ENCODE results near the gene PI4K2A. TPM values are rescaled to one million over a fixed set of nuclear protein-coding genes. Genes with fewer than 3 reads are reported as not detected.

The PI4K2A gene
- polyA plus RNA-seq (ENCODE audit: insufficient read length), result 10.2 TPM

DNA sequence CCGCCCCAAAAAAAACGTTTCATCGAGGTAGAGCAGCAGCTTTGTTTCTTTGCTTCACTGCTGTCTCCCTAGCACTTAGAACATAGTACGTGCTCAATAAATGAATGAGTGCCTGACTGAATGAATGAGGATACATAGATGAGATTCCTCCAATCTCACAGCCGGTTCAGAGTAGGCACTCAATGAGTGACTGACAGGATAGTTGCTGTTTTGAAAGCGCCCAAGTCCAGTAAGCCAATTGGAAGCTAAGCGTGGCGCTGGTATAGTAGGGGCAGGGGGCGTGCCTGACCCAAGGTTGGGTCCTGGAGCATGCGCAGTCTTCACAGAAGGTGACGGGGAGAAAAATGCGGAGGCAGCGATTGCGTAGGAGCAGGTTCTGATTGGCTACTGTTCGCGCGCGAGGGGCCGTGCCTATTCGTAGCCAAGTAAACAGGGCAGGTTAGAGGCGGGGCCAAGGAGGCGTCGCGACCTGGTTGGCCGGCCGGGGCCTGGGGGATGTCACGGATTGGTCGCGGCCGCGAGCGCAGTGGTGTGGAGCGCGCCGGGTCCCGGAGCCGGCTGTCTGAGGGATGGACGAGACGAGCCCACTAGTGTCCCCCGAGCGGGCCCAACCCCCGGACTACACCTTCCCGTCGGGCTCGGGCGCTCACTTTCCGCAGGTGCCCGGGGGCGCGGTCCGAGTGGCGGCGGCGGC, at the start of gene PI4K2A:
Gene PI4K2A, plus strand, starts transcription at position 498 of the 694 bp plus-strand sequence. Its CDS starts 72 bp downstream, at position 570.
- DNase-seq, result peak; percentile 97

DNA sequence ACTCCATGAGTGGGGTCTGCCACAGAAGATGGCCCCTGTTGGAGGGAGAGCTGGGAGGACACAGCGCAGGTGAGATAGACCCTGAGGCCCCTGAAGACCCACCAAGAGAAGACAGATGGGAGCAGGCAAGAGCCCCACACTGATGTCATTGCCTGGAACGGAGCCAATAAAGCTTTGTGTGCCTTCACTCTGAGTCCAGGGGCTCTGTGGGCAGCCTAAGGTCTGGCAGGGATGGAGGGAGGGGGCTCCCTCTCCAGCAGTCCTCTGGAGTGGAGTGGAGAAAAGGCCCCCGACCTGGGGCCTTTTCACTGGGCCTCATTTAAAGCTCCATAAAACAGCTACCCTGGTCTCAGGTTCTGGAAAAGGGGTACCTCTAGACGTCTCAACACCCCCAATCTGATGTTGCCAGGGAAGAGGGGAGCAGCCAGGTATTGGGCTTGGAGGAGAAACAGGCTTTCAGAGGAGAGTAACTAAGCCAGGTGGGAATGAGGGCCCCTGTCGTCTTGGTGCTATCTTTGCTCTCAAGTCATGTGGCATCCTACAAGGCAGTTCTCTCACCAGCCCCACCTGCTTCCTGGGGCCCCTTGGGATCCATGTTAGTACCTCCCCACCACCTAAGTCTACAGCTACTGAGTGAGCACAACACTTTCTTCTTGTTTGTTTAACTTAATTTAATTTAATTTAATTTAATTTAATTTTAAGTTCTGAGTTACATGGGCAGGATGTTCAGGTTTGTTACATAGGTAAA, 49.5 kb upstream of the PI4K2A start:
- DNase-seq, result no peak

DNA sequence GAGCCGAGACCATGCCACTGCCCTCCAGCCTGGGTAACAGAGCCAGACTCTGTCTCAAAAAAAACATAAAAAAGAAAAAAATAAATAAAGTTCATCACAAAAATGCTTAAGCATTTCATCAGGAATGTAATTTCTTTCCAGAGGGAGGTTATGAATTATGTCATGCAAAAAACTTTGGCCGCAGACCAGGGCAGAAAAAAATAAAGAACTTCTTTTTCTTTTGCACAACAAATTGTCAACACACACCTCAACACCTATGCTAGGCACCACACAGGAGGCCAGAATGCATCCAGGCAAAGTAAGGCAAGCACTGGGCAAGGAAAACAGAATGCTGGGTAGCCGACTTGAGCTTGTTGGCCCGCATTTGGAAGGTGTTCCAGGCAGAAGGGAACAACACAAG, 47.0 kb upstream of the PI4K2A start:
- no peak for DNase-seq

DNA sequence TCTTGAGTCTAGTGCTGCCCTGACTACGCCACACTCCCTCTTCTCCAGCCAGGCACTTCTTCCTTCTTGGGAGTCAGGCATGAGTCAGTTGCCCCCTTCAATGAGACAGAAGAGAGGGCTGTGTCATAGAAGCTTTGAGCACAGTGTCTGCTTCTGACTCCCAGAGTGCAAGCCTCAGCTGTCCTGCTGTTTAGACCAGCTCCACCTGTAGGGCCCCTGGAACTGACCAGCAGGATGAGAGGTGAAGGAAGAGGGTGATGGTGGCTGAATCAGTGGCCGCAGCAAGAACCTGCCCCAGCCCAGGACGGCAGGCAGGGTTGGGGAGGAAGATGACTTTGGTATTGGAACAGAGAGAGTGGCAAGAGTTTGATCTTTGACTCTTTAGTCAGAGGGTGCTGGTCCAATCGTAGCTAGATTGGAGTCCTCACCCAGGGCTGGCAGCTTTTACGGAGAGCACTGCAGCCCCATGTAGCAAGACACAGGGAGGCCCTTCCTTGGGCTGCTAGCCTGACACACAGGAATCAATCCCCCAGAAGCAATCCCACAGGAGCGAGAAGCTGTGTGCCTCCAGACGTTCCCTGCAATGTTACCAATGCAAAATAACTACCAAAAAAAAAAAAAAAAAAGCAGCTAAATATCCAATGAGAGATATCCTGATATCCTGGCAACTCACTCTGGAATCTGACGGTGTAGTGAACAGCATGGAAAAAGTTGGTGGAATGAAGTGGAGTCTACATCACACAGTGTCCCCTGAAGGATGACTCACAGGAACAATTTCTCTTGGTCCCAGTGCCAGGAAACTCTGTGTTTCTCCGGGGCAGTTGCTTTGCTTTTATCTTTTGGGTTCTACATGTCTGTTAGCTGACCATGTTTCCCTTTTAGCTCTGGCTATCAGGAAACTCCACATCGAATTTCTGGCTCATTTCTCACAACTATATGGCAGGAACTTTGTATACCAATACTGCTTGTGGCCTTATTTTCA, 44.1 kb upstream of the PI4K2A start:
- DNase-seq, result peak; percentile 73

DNA sequence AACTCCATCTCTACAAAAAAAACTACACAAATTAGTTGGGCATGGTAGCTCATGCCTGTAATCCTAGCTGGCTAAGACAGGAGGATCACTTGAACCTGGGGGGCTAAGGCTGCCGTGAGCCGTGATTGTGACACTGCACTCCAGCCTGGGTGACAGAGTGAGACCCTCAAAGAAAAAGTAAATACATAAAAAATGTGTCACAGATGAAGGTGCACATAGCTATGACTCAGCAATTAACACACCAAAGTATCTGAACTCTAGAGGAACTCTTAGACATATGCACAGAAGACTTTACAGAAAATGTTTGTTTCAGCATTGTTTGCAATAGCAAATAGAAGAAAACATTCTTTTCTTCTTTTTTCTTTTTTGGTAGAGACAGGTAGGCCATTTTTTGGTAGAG, 42.7 kb upstream of the PI4K2A start:
- no peak for DNase-seq

DNA sequence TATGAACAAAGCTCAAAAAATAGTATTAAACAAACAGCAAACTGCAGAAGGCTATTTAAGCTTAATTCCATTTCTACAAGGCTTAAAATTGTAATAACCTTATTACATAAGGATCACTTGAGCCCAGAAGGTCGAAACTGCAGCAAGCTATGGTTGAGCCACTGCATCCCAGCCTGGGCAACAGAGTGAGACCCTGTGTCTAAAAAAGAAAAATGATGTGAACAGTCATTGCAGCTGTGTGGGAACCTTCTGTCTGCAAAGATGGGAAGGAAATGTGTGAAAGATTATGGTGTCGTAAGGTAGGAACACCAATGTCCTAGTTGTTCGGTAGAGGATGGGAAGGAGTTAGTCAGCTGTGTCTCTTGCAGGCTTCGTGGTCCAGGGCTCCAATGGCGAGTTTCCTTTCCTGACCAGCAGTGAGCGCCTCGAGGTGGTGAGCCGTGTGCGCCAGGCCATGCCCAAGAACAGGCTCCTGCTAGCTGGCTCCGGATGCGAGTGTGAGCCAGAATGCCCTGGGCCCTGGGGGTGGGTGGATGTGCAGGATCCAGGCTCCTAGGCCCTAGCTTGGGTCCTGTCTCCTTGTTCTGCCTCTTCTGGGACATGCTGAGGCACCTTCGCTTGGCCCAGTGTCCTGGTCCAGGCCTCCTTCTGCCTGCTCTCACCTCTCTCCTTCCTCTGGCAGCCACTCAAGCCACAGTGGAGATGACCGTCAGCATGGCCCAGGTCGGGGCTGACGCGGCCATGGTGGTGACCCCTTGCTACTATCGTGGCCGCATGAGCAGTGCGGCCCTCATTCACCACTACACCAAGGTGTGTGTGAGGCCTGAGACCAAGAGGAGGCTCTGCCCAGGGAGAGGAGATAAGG, 41.8 kb upstream of the PI4K2A start:
- DNase-seq, result no peak

DNA sequence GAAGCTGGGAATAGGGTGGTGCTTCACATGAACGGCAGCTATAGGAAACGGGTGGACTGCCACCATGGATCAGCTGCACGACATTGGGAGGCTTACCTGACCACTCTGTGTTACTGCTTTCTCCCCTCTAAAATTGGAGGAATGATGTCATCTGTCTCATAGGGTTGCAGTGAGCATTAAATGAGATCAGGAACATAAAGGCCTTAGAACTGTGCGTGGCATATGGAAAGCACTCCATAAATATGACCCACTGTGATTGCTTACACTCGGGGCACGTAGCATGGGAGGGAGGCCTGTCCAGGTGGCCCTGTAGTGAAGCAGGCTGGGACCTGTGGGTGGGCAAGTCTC, 41.2 kb upstream of the PI4K2A start:
- no peak for DNase-seq

- no peak for DNase-seq
Measured at GRCh38 chr10:97600616-97601015, 39.9 kb upstream of the PI4K2A start.

DNA sequence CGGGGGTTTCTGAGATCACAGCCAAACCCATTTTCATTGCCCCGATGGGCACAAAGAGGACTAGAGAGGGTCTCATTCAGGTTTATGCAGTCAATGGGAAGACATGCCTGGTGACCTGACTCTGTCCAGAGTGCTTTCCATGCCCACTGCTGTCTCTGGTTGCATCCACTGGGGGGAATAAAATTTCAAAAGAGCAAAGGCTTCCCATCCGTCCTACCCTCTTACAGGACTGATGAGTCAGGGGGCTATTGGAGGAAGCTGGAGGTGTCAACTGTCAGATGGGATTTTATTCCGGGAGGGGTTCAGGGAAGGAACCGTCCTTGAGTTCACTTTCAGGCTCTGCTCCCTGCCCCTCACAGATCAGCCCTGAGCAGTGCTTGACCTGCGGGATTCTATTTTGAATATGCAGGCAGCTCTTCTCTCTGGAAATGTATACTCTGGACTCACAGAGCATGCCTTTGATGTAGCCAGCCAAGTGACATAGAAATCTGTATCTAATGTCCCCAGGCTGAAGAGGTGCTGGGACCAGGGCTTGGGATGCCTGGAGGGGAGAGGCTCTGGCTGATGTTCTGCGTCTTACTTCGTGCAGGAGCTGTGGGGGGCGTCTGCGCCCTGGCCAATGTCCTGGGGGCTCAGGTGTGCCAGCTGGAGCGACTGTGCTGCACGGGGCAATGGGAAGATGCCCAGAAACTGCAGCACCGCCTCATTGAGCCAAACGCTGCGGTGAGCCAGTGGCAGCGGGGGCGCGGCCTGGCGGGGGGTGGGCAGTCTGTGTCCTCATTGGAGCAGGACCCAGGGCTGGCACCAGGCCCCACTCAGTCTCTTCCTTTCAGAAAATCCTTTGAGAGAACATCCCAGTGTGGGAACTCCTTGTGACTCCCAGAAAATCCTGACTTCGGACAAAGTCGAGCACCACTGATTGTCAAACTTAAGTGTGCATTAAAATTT, 38.9 kb upstream of the PI4K2A start:
- peak; percentile 20 for DNase-seq

GRCh38 chr10:97607095-97607636, 33.3 kb upstream of the PI4K2A start:
- DNase-seq, result no peak

DNA sequence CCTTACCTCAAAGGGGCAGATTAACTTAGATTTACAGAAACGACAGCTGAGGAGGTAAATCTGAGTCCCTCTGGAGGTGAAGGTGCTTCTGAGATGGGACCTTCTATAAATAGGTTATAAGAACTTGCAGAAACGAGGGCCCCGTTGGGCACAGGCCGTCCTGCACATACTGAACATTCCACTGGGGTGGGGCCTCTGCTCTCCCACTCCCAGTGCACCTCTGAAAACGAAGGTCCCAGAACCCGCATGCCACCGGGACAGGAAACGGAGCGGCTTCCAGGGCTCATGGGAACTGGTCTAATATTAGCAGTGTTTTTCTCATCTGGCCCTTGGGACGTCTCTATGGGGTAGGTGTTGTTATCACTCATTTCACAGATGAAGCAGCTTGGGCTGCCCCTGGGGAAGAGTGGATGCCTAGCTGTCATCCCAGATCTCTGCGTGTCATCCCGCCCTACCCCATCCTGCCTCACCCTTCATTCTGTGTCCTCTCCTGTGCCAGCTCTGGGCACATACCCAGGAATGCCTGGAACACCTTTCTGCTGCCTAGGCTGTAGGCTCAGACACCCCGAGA, 31.4 kb upstream of the PI4K2A start:
- DNase-seq, result no peak

GRCh38 chr10:97611473-97611872, 29.0 kb upstream of the PI4K2A start:
- DNase-seq, result no peak

- peak; percentile 42 for DNase-seq
Measured at GRCh38 chr10:97612386-97612785, 28.1 kb upstream of the PI4K2A start.

DNA sequence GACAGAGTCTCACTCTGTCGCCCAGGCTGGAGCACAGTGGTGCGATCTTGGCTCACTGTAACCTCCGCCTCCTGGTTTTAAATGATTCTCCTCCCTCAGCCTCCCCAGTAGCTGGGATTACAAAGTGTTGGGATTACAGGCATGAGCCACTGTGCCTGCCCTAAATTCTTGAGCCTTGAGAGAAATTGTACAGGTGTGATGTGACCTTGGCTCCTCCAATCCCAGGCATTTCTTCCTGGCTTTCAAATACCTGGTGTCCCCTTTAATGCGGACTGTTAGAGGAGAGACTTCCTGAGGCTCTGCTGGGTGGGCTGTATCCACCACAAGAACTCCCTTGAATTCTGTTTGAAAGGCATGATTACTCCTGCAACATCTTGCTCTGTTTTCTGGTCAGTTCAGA, 22.2 kb upstream of the PI4K2A start:
- no peak for DNase-seq

GRCh38 chr10:97618733-97619132, 21.7 kb upstream of the PI4K2A start:
- DNase-seq, result no peak

- no peak for DNase-seq
Measured at GRCh38 chr10:97623277-97623676, 17.2 kb upstream of the PI4K2A start.

- no peak for DNase-seq
Measured at GRCh38 chr10:97627731-97628130, 12.7 kb upstream of the PI4K2A start.

DNA sequence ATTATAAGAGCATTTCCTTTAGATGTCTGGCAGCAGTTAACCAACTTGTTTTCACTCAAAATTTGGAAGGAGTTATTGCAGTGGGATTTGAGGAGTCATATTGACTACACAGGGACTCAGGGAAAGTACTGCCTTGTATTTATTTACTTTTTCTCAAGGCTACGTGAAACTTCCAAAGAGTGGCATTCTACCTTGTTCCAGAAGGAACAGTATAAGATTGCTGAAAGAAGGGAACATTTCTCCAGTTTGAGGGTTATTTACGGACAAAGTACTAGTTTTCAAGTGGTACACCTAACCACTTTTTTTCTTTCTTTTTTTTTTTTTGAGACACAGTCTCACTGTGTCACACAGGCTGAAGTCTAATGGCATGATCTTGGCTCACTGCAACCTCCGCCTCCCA, 12.2 kb upstream of the PI4K2A start:
- no peak for DNase-seq

GRCh38 chr10:97629289-97629688, 11.2 kb upstream of the PI4K2A start:
- DNase-seq, result no peak

DNA sequence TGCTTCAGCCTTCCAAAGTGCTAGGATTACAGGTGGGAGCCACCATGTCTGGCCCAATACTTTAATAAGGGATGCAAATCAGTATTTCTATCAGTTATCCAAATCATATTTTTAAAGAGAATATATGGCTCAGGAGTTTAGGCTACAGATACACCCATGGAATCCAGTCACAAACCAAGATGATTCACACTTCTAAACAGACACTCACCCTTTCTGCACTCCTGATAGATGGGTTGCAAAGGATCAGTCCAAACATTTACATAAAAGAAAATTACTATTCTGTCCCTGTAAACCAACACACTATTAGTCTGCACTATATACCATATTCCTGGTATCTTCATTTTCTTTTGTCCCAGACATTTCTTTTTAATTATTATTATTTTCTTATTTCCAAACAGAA, 9.4 kb upstream of the PI4K2A start:
- DNase-seq, result no peak
